ENCODE data around the gene HTR3C. TPM values are rescaled to one million over a fixed set of nuclear protein-coding genes. Genes with fewer than 3 reads are reported as not detected.
A peak's percentile ranks its signal among the peaks of the same experiment; 100 is the strongest.
"Not testable (repeated sequence)": the region's sequence is repeated elsewhere in the genome, so short reads cannot be mapped to it uniquely, and the experiment has no call there.

HTR3C gene
- total RNA-seq (not detected), polyA plus RNA-seq (under 1 TPM in 2 of 3 donors, not detected in 1; 0.19 to 0.60 TPM)

GRCh38 chr3:184052767-184053166 is at the start of gene HTR3C:
Gene HTR3C (plus strand): TSS chr3:184053047. CDS start chr3:184053081, 34 bp downstream.
- DNase-seq, result no peak
- Histone ChIP-seq H3K27me3 (no peaks in the 10 kb centered on the region), H3K4me3 (no peak within 1 kb of the TSS), H3K9me3 (no peaks in the 10 kb centered on the region), H3K4me1 (no peaks in the 10 kb centered on the region), H3K36me3 (no peaks in the 10 kb centered on the region), H3K27ac (no peak within 1 kb of the TSS)
- intact Hi-C loops (cut with DNase I), result no loop called here
- WGBS, 2 donors, result 75 to 77% methylated on average over 4 of the region's 4 CpGs
- no peak for TF ChIP-seq CTCF (IDR thresholded peaks at IDR 0.05)
- no peak for TF ChIP-seq EP300 (IDR thresholded peaks at IDR 0.05)
- no peak for TF ChIP-seq POLR2AphosphoS5 (IDR thresholded peaks at IDR 0.05)
- TF ChIP-seq POLR2A (IDR thresholded peaks at IDR 0.05), result no peak

- TF ChIP-seq EP300 (IDR thresholded peaks at IDR 0.05) (no peak), POLR2AphosphoS5 (IDR thresholded peaks at IDR 0.05) (no peak), CTCF (IDR thresholded peaks at IDR 0.05) (no peak), POLR2A (IDR thresholded peaks at IDR 0.05) (no peak)
- Histone ChIP-seq H3K27me3 (no peaks in the 10 kb centered on the region), H3K36me3 (peaks cover 0 to 4% (median 0%) of the 10 kb centered on the region in 4 donors), H3K9me3 (no peaks in the 10 kb centered on the region), H3K27ac (no peak overlapping the region), H3K4me3 (no peak overlapping the region), H3K4me1 (peaks cover 0 to 26% (median 10%) of the 10 kb centered on the region in 4 donors)
- no peak for DNase-seq
- 91 to 92% methylated on average over 5 of the region's 5 CpGs for WGBS, 2 donors
- intact Hi-C loops (cut with DNase I), result no loop called here
These were observed 49.5 kb upstream of the HTR3C start for GRCh38 chr3:184003187-184003967.

GRCh38 chr3:184004476-184004875 is 48.4 kb upstream of the HTR3C start:
- intact Hi-C loops (cut with DNase I), result no loop called here
- peaks cover 0 to 26% (median 10%) of the 10 kb centered on the region in 4 donors for H3K4me1 ChIP-seq
- peaks cover 0 to 15% (median 0%) of the 10 kb centered on the region in 4 donors for H3K36me3 ChIP-seq
- no peak for DNase-seq
- TF ChIP-seq CTCF (IDR thresholded peaks at IDR 0.05), result no peak
- TF ChIP-seq POLR2AphosphoS5 (IDR thresholded peaks at IDR 0.05), result no peak
- no peak for TF ChIP-seq EP300 (IDR thresholded peaks at IDR 0.05)
- TF ChIP-seq POLR2A (IDR thresholded peaks at IDR 0.05), result no peak
- H3K27me3 ChIP-seq, result no peaks in the 10 kb centered on the region
- H3K4me3 ChIP-seq, result no peak overlapping the region
- H3K27ac ChIP-seq, result no peak overlapping the region
- WGBS, 2 donors, result 89 to 93% methylated on average over 2 of the region's 2 CpGs
- H3K9me3 ChIP-seq, result no peaks in the 10 kb centered on the region

GRCh38 chr3:184005941-184006507 is 46.8 kb upstream of the HTR3C start:
- peaks cover 0 to 29% (median 0%) of the 10 kb centered on the region in 4 donors for H3K36me3 ChIP-seq
- H3K4me1 ChIP-seq, result peaks cover 0 to 26% (median 10%) of the 10 kb centered on the region in 4 donors
- intact Hi-C loops (cut with DNase I), result no loop called here
- 8 to 30% methylated on average over 11 of the region's 11 CpGs for WGBS, 2 donors
- no peaks in the 10 kb centered on the region for H3K9me3 ChIP-seq
- peak; percentile 68 for DNase-seq
- H3K27ac ChIP-seq, result peak overlapping the region in 2 of 4 donors; percentile 4 to 36
- H3K4me3 ChIP-seq, result peak overlapping the region in 2 of 4 donors; percentile 10 to 24
- H3K27me3 ChIP-seq, result no peaks in the 10 kb centered on the region
- no peak for TF ChIP-seq POLR2A (IDR thresholded peaks at IDR 0.05)
- peak in 1 of 4 donors; percentile 29 for TF ChIP-seq POLR2AphosphoS5 (IDR thresholded peaks at IDR 0.05)

GRCh38 chr3:184007143-184007813 is 45.6 kb upstream of the HTR3C start:
- intact Hi-C loops (cut with DNase I); H3K27ac ChIP-seq; H3K9me3 ChIP-seq; H3K27me3 ChIP-seq; H3K4me3 ChIP-seq; DNase-seq: not testable (repeated sequence)
- 27 to 64% methylated on average over 11 of the region's 11 CpGs for WGBS, 2 donors
- Histone ChIP-seq H3K36me3 (peaks cover 0 to 36% (median 0%) of the 10 kb centered on the region in 4 donors), H3K4me1 (peaks cover 0 to 26% (median 10%) of the 10 kb centered on the region in 4 donors)
